ENCODE results near the gene CGRRF1. TPM values are rescaled to one million over a fixed set of nuclear protein-coding genes. Genes with fewer than 3 reads are reported as not detected.

The CGRRF1 gene
- total and polyA plus RNA-seq, 2 of the 13 experiments (the other 11 are each of a cell fraction or from before 2014, with no cell fraction given), result 16.8 to 18.2 TPM

DNA sequence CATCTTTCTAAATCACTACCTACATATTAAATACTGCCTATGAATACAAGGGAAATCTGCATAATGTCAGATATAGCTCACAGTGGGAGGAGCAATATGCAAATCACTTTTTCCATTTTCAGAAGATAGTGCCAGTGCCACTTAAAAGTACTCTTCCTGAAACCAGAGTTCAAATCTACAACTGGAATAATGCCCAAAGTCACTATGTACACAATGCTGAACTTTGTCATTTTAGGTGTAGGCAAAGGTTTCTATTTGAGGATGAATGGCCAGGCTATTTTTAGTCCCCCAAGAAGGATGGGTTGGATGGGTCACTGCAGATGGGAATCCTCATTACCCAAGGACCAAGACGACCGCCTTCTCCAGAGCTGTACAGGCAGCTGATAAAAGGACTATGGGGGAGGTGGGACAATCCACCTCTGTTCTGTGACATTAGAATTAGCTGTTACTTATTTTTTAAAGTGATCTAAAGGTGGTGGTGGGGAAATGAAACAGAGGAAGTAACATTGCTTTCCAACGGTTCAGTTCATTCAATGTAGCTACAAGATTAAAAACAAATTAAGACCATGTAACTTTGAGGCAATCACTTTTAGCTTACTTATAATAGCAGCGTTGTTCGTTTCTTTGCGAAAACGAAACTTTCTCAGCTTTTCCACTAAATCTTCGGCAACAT is 26.5 kb upstream of the CGRRF1 start:
- ChIA-PET CTCF (ENCODE audit: low intra/inter-chr PET ratio, low total read pairs) (no interaction called here), POLR2A (interaction anchor here (1.3 kb wide), 1 partner anchor 116 kb away, joined by 5 read pairs; no protein-coding TSS in a partner anchor)
- Histone ChIP-seq H3K9me3 (ENCODE audit: low read length) (no peaks in the 10 kb centered on the region), H4K20me1 (ENCODE audit: insufficient read depth, low read length) (peaks cover 12% of the 10 kb centered on the region), H3K79me2 (ENCODE audit: insufficient read depth, low read length) (peaks cover 64% of the 10 kb centered on the region), H3K9ac (ENCODE audit: insufficient read depth, low read depth, low read length) (no peak overlapping the region), H3K27me3 (ENCODE audit: control insufficient read depth in 1 of 2, insufficient read depth in 2 of 2, low read length in 2 of 2) (no peaks in the 10 kb centered on the region), H3K36me3 (replicated peaks in 1 of 2; ENCODE audit: control insufficient read depth in 1 of 2, insufficient read depth in 2 of 2, low read length in 2 of 2) (peaks cover 3 to 34% of the 10 kb centered on the region in 2 experiments), H3K4me1 (ENCODE audit: insufficient read depth, low read length) (peaks cover 59% of the 10 kb centered on the region), H3K4me3 (replicated peaks in 1 of 3; ENCODE audit: insufficient read depth in 1 of 3, low read depth in 2 of 3, low read length in 3 of 3) (no peak overlapping the region), H2AFZ (ENCODE audit: low read length) (no peak overlapping the region), H3K27ac (ENCODE audit: extremely low read length, insufficient read depth, low read length) (peak overlapping the region; percentile 37), H3K4me2 (ENCODE audit: low read depth, low read length) (peak overlapping the region; percentile 23; the same call in 1 of the 2 replicates)
- no peak for FAIRE-seq
- peak; percentile 76 for DNase-seq (ENCODE audit: low spot score)
- peak; percentile 80 for ATAC-seq
- intact Hi-C loops (cut with micrococcal nuclease; ENCODE audit: unreplicated experiment) (no loop called here), in situ Hi-C loops (cut with HindIII; ENCODE audit: extremely low pct_ligation_motif_present, low pct_unique_long_range_greater_than_20kb) (loop anchor here (10.0 kb wide), 1 partner anchor 118 kb away; no protein-coding TSS in a partner anchor)
- WGBS (ENCODE audit: low lambda C conversion rate), result 70% methylated on average over 8 of the region's 8 CpGs
- BruUV-seq (replicated peaks), result no TSS peak
- no peak for TF ChIP-seq POLR2AphosphoS5 (IDR thresholded peaks at IDR 0.05; ENCODE audit: low read depth, low read length)
- TF ChIP-seq, protein P1, sequence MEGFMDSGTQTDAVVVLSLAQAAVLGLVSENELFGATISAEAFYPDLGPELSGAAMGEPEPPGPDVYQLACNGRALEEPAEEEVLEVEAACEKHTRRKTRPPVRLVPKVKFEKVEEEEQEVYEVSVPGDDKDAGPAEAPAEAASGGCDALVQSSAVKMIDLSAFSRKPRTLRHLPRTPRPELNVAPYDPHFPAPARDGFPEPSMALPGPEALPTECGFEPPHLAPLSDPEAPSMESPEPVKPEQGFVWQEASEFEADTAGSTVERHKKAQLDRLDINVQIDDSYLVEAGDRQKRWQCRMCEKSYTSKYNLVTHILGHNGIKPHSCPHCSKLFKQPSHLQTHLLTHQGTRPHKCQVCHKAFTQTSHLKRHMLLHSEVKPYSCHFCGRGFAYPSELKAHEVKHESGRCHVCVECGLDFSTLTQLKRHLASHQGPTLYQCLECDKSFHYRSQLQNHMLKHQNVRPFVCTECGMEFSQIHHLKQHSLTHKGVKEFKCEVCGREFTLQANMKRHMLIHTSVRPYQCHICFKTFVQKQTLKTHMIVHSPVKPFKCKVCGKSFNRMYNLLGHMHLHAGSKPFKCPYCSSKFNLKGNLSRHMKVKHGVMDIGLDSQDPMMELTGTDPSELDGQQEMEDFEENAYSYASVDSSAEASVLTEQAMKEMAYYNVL (CRISPR knock-in tag; IDR thresholded peaks at IDR 0.05; ENCODE audit: borderline replicate concordance), result no peak
- 0 out of 2 replicates have a peak, but pooled peaks have one; percentile 26 for TF ChIP-seq ELF3 (CRISPR knock-in tag; IDR thresholded peaks at IDR 0.05)
- TF ChIP-seq RXRB (CRISPR knock-in tag; IDR thresholded peaks at IDR 0.05; ENCODE audit: borderline replicate concordance), result peak; percentile 72; the same call in 1 of the 2 replicates
- TF ChIP-seq, protein P2, sequence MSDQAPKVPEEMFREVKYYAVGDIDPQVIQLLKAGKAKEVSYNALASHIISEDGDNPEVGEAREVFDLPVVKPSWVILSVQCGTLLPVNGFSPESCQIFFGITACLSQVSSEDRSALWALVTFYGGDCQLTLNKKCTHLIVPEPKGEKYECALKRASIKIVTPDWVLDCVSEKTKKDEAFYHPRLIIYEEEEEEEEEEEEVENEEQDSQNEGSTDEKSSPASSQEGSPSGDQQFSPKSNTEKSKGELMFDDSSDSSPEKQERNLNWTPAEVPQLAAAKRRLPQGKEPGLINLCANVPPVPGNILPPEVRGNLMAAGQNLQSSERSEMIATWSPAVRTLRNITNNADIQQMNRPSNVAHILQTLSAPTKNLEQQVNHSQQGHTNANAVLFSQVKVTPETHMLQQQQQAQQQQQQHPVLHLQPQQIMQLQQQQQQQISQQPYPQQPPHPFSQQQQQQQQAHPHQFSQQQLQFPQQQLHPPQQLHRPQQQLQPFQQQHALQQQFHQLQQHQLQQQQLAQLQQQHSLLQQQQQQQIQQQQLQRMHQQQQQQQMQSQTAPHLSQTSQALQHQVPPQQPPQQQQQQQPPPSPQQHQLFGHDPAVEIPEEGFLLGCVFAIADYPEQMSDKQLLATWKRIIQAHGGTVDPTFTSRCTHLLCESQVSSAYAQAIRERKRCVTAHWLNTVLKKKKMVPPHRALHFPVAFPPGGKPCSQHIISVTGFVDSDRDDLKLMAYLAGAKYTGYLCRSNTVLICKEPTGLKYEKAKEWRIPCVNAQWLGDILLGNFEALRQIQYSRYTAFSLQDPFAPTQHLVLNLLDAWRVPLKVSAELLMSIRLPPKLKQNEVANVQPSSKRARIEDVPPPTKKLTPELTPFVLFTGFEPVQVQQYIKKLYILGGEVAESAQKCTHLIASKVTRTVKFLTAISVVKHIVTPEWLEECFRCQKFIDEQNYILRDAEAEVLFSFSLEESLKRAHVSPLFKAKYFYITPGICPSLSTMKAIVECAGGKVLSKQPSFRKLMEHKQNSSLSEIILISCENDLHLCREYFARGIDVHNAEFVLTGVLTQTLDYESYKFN (CRISPR knock-in tag; conservative IDR thresholded peaks at IDR 0.05), result peak; percentile 91
- no peak; the same call in 1 of the 2 replicates for TF ChIP-seq FOXA1 (IDR thresholded peaks at IDR 0.05)
- peak; percentile 81 for TF ChIP-seq FOXA1 (CRISPR knock-in tag; IDR thresholded peaks at IDR 0.05)
- peak; percentile 14; the same call in 1 of the 2 replicates for TF ChIP-seq NCOA2 (CRISPR knock-in tag; IDR thresholded peaks at IDR 0.05)
- no peak for TF ChIP-seq RBFOX2 (IDR thresholded peaks at IDR 0.05; ENCODE audit: low read depth, low read length)
- TF ChIP-seq, protein P3, sequence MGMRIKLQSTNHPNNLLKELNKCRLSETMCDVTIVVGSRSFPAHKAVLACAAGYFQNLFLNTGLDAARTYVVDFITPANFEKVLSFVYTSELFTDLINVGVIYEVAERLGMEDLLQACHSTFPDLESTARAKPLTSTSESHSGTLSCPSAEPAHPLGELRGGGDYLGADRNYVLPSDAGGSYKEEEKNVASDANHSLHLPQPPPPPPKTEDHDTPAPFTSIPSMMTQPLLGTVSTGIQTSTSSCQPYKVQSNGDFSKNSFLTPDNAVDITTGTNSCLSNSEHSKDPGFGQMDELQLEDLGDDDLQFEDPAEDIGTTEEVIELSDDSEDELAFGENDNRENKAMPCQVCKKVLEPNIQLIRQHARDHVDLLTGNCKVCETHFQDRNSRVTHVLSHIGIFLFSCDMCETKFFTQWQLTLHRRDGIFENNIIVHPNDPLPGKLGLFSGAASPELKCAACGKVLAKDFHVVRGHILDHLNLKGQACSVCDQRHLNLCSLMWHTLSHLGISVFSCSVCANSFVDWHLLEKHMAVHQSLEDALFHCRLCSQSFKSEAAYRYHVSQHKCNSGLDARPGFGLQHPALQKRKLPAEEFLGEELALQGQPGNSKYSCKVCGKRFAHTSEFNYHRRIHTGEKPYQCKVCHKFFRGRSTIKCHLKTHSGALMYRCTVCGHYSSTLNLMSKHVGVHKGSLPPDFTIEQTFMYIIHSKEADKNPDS (CRISPR knock-in tag; IDR thresholded peaks at IDR 0.05), result 0 out of 2 replicates have a peak, but pooled peaks have one; percentile 49
- peak; percentile 74 for TF ChIP-seq PHF21A (CRISPR knock-in tag; IDR thresholded peaks at IDR 0.05)
- TF ChIP-seq, protein P4, sequence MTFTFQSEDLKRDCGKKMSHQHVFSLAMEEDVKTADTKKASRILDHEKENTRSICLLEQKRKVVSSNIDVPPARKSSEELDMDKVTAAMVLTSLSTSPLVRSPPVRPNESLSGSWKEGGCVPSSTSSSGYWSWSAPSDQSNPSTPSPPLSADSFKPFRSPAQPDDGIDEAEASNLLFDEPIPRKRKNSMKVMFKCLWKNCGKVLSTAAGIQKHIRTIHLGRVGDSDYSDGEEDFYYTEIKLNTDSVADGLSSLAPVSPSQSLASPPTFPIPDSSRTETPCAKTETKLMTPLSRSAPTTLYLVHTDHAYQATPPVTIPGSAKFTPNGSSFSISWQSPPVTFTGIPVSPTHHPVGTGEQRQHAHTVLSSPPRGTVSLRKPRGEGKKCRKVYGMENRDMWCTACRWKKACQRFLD (CRISPR knock-in tag; IDR thresholded peaks at IDR 0.05; ENCODE audit: borderline replicate concordance), result no peak
- TF ChIP-seq MEF2D (CRISPR knock-in tag; IDR thresholded peaks at IDR 0.05), result peak; percentile 100

Measured in HepG2 (cell line).